OCI-LY3 (cell line): ENCODE data around the gene NOXA1.

ENCODE experiments used
- EZH2phosphoT487 ChIP-seq: fragments of 200-600 bp; shearing (Covaris generic); IDR thresholded peaks from 2 replicates; pipeline ENCODE4 v1.6.1; 2018; ENCODE audit warnings: antibody characterized with exemption, mixed run types, low read depth
- TF ChIP-seq, protein P1 (sequence below): fragments of 200-600, 300-600 bp; sonication (generic); IDR thresholded peaks from 2 replicates; pipeline ENCODE4 v1.5.1; 2014; ENCODE audit warnings: antibody characterized with exemption, low read length, low read depth

- TF ChIP-seq, protein P1, sequence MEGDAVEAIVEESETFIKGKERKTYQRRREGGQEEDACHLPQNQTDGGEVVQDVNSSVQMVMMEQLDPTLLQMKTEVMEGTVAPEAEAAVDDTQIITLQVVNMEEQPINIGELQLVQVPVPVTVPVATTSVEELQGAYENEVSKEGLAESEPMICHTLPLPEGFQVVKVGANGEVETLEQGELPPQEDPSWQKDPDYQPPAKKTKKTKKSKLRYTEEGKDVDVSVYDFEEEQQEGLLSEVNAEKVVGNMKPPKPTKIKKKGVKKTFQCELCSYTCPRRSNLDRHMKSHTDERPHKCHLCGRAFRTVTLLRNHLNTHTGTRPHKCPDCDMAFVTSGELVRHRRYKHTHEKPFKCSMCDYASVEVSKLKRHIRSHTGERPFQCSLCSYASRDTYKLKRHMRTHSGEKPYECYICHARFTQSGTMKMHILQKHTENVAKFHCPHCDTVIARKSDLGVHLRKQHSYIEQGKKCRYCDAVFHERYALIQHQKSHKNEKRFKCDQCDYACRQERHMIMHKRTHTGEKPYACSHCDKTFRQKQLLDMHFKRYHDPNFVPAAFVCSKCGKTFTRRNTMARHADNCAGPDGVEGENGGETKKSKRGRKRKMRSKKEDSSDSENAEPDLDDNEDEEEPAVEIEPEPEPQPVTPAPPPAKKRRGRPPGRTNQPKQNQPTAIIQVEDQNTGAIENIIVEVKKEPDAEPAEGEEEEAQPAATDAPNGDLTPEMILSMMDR: no peak
- no peak for TF ChIP-seq EZH2phosphoT487
Observed at GRCh38 chr9:137477778-137478612, 54.8 kb downstream of the NOXA1 start.
